NT2/D1 (cell line): ENCODE measurements around the gene CPA3.

Source experiments
- SUZ12 ChIP-seq: IDR thresholded peaks from 2 replicates; pipeline ENCODE4 v1.6.1; 2011; ENCODE audit not compliant: insufficient read length, insufficient read depth; ENCODE audit errors: extremely low read depth
- YY1 ChIP-seq: IDR thresholded peaks from 2 replicates; pipeline ENCODE4 v1.6.1; 2011; ENCODE audit not compliant: insufficient read length, insufficient read depth
- ZNF274 ChIP-seq: IDR thresholded peaks from 2 replicates; pipeline ENCODE4 v1.6.1; 2011; ENCODE audit warnings: mild to moderate bottlenecking, low read depth, low read length

DNA sequence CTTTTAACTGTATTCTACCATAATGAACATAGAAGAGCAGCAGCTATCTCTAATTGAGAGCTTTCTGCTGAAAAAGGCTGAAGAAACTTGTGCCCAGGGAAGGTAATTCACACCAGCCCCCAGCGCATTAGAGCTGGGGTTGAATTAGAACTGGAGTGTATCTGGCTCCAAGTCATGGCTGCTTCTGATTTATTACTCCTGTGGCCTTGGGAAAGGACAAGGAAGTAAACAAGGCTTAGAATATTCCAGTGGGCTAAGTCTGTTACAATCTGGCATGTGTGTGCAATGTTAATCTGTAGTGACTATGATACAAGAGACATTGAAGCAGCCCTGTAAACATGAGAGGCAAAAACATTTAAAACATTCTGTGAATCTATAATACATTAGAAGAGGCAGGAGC lies 18.1 kb downstream of the CPA3 start:
- TF ChIP-seq ZNF274 (no peak), YY1 (no peak), SUZ12 (no peak)
